BJ (cell line): ENCODE results near the gene MANEAL. TPM values are rescaled to one million over a fixed set of nuclear protein-coding genes. Genes with fewer than 3 reads are reported as not detected.

Experiments
- CTCF ChIA-PET: fragments of 350-600 bp; formaldehyde crosslinking; extraction: SDS; loops from one replicate; lab custom pipeline; 2021; ENCODE audit warnings: antibody characterized with exemption, inconsistent platforms; lab: Yijun Ruan, JAX
- POLR2A ChIA-PET: fragments of 300-600 bp; sonication (Branson Sonifier 250); formaldehyde crosslinking; extraction: SDS; loops from one replicate; lab custom pipeline; 2021; ENCODE audit warnings: antibody characterized with exemption; lab: Charles Lee
- DNase-seq: peaks from one replicate; pipeline ENCODE4 v3.0.0-alpha.2; 2011; ENCODE audit warnings: low read depth
- H3K27me3 ChIP-seq: 2 replicates; pipeline ENCODE4 v1.6.0; 2011; ENCODE audit warnings: low read length; ENCODE audit not compliant: control insufficient read depth, insufficient read depth
- H3K36me3 ChIP-seq: 2 replicates; pipeline ENCODE4 v1.5.1; 2011; ENCODE audit warnings: low read length; ENCODE audit not compliant: control insufficient read depth, insufficient read depth
- H3K4me3 ChIP-seq: 2 replicates; pipeline ENCODE4 v1.5.1; 2011; ENCODE audit warnings: low read depth, mild to moderate bottlenecking, control low read depth, low read length
- polyA plus RNA-seq: library from polyadenylated mRNA; depleted of rRNA; stranded (reverse); fragments of >200 nt; gene quantifications from 2 replicates; pipeline ENCODE4 v1.2.3, GENCODE V29; 2011
- TF ChIP-seq, protein P1 (sequence below): IDR thresholded peaks from 2 replicates; pipeline ENCODE4 v1.5.1; 2011; ENCODE audit warnings: low read depth, mild to moderate bottlenecking, control low read depth, inconsistent platforms, low read length, moderate library complexity; ENCODE audit not compliant: insufficient read depth

The MANEAL gene
- polyA plus RNA-seq, 1 experiment: 4.0 TPM

DNA sequence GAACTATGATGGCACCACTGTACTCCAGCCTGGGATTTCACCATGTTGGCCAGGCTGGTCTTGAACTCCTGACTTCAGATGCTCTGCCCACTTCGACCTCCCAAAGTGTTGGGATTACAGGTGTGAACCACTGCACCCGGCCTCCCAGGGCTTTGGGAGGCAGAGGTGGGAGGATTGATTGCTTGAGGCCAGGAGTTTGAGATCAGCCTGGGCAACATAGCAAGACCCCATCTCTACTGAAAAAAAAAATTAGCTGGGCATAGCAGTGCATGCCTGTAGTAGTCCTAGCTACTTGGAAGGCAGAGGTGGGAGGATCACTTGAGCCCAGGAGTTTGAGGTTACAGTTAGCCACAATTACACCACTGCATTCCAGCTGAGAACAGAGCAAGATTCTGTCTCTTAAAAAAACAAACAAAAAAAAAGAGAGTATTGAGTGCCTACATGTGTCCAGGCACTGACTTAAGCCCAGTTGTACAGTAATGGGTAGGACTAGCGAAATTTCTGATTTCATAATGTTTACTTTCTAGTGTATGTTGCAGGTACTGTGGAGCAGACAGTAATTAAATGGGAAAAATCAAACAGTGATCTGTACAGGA is 4.2 kb downstream of the MANEAL start:
- Histone ChIP-seq H3K36me3 (peaks cover 3% of the 10 kb centered on the region), H3K27me3 (0 out of 2 replicates have a peak, but pooled peaks cover 1% of the 10 kb centered on the region), H3K4me3 (no peak overlapping the region)
- ChIA-PET CTCF (no interaction called here), POLR2A (interaction anchor here (0.6 kb wide), 2 partner anchors 10 to 107 kb away, joined by 4 to 8 read pairs; partner anchors contain the start of genes C1orf122 and YRDC)
- DNase-seq: no peak
- TF ChIP-seq, protein P1, sequence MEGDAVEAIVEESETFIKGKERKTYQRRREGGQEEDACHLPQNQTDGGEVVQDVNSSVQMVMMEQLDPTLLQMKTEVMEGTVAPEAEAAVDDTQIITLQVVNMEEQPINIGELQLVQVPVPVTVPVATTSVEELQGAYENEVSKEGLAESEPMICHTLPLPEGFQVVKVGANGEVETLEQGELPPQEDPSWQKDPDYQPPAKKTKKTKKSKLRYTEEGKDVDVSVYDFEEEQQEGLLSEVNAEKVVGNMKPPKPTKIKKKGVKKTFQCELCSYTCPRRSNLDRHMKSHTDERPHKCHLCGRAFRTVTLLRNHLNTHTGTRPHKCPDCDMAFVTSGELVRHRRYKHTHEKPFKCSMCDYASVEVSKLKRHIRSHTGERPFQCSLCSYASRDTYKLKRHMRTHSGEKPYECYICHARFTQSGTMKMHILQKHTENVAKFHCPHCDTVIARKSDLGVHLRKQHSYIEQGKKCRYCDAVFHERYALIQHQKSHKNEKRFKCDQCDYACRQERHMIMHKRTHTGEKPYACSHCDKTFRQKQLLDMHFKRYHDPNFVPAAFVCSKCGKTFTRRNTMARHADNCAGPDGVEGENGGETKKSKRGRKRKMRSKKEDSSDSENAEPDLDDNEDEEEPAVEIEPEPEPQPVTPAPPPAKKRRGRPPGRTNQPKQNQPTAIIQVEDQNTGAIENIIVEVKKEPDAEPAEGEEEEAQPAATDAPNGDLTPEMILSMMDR: no peak

DNA sequence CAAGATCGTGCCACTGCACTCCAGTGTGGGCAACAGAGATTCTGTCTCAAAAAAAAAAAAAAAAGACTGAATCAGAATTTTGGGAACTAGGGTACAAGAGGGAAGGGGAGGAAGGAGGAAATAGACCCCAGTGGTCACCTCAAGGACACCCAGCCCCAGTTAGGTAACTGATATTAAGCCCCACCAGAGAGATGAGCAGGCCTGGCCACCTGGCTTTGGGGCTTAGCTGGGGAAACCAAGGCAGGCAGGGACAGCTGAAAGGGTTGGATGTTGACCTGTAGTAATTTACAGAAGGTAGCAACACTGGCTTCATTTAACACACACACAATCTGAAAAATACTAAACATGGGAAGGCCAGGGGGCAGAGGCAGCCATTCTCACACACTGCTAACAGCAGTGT is 8.8 kb downstream of the MANEAL start:
- DNase-seq: no peak
- TF ChIP-seq, protein P1: no peak
- Histone ChIP-seq H3K36me3 (peaks cover 22% of the 10 kb centered on the region), H3K27me3 (no peaks in the 10 kb centered on the region), H3K4me3 (no peak overlapping the region)
- POLR2A ChIA-PET: no interaction called here
- CTCF ChIA-PET: no interaction called here

DNA sequence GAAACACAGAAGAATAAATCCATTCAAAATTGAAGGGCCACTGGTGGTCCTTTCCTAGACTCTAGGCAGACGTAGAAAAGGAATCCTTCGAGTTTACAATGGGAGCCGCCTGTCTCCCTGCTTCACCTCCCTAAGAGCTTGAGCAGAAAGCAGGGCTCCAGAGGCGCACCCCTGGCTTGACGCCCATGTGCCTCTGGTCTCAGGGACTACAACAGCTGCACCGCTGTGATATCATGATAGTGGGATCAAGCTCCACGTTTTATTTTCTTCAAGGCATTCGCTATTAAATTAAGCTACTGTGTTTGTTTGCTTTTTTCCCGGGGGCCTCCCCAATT is 13.5 kb downstream of the MANEAL start:
- Histone ChIP-seq H3K4me3 (peak overlapping the region; percentile 68), H3K36me3 (peaks cover 19% of the 10 kb centered on the region), H3K27me3 (no peaks in the 10 kb centered on the region)
- ChIA-PET POLR2A (no interaction called here), CTCF (interaction anchor here (0.6 kb wide), 1 partner anchor 1571 kb away, joined by 3 read pairs; no protein-coding TSS in a partner anchor)
- no peak for DNase-seq
- TF ChIP-seq, protein P1: no peak

DNA sequence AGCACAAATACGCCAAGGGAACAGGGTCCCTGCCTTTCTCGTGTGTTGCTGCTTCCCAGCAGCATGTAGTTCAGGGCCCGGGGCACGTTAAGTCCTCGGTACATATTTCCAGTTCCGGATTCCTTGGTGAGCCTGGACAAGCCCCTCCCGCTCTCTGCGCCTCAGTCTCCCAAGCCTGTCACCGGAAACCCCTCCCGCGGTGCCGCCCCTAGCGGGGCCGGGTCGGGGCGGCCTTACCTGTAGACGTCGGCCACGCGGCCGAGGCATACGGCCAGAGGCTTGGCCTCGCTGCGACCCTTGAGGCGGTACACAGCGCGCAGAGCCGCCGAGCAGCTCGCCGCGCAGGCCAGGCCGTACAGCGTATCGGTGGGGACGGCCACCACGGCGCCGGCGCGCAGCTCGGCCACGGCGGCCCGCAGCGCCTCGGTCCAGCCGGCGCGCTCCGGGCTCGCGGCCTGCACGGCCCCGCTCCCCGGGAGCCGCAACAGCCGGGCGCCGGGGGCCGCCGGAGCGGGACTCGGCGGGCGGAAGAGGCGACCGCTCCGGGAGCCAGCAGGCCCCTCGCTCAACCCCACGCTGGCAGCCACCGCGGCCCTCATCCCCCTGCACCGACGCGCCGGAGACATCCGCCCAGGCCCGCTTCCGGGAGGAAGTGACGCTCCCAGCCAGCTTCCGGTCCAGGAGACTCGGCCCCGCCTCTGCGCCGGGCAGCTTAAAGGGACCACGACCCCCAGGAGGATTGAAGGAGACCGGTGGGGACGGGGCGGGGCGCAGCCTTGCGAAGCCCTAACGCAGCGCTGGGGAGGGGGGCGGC is 14.1 kb downstream of the MANEAL start, which contains the start of the genes C1orf122 and YRDC:
TSS of gene C1orf122 (plus strand) at position 236 of the 814 bp plus-strand sequence. CDS start 615 bp downstream, outside the sequence.
TSS of gene YRDC (minus strand) at position 654 of the 814 bp plus-strand sequence. CDS start at position 626, 28 bp downstream.
- H3K27me3 ChIP-seq: no peaks in the 10 kb centered on the region
- DNase-seq: no peak
- peaks cover 21% of the 10 kb centered on the region for H3K36me3 ChIP-seq
- ChIA-PET POLR2A (interaction anchor here (0.5 to 1.4 kb wide), 6 partner anchors 10 to 200 kb away, joined by 3 to 22 read pairs (median 4); a partner anchor contains a TSS), CTCF (interaction anchor here (0.5 to 1.7 kb wide), 6 partner anchors 9 to 143 kb away, joined by 3 to 8 read pairs (median 3); partner anchors contain the start of genes CDCA8 and MTF1)
- TF ChIP-seq, protein P1: no peak
- peak within 1 kb of the TSS; percentile 68 for H3K4me3 ChIP-seq
